IMR-90 (cell line): ENCODE results near the gene DUSP22. TPM values are rescaled to one million over a fixed set of nuclear protein-coding genes. Genes with fewer than 3 reads are reported as not detected.

Experiments used
- ATAC-seq: fragments of 200-7000 bp; cut with Tn5 transposase; 2 replicates; pipeline ENCODE4 v1.9.1; 2020; ENCODE audit warnings: low read depth, mild to moderate bottlenecking, moderate library complexity
- BruUV-seq: library from RNA; stranded (reverse); fragments of 400-500 nt; replicated peaks from 2 replicates; lab custom pipeline; 2021; lab: Mats Ljungman, UMichigan
- CTCF ChIA-PET: fragments of 300-600 bp; formaldehyde crosslinking; extraction: SDS; loops from one replicate; lab custom pipeline; 2021; ENCODE audit warnings: antibody characterized with exemption; lab: Yijun Ruan, JAX
- POLR2A ChIA-PET: fragments of 300-600 bp; sonication (Branson Sonifier 250); formaldehyde crosslinking; loops from one replicate; lab custom pipeline; 2022; ENCODE audit warnings: antibody characterized with exemption; ENCODE audit not compliant: unreplicated experiment; lab: Charles Lee
- DNase-seq: peaks from one replicate; pipeline ENCODE4 v3.0.0; 2013
- H2AFZ ChIP-seq: replicated peaks from 2 replicates; pipeline ENCODE3; 2013; ENCODE audit warnings: low read length, mild to moderate bottlenecking; ENCODE audit not compliant: poor library complexity
- H2AK5ac ChIP-seq: 2 replicates; pipeline ENCODE4 v1.6.1; 2013; ENCODE audit warnings: low read depth, low read length, inconsistent platforms
- H2AK9ac ChIP-seq: replicated peaks from 2 replicates; pipeline ENCODE3; 2013; ENCODE audit warnings: mild to moderate bottlenecking, low read depth, low read length, moderate library complexity; ENCODE audit not compliant: poor library complexity
- H2BK120ac ChIP-seq: 2 replicates; pipeline ENCODE4 v1.6.1; 2013; ENCODE audit warnings: low read depth, low read length, inconsistent platforms
- H2BK15ac ChIP-seq: 3 replicates; pipeline ENCODE4 v1.6.1; 2013; ENCODE audit warnings: low read depth, low read length, inconsistent platforms
- H2BK20ac ChIP-seq: 2 replicates; pipeline ENCODE4 v1.6.1; 2013; ENCODE audit warnings: low read depth, mild to moderate bottlenecking, inconsistent platforms, low read length, moderate library complexity
- H2BK5ac ChIP-seq: 2 replicates; pipeline ENCODE4 v1.6.1; 2013; ENCODE audit warnings: mild to moderate bottlenecking, low read depth, low read length, inconsistent platforms; ENCODE audit not compliant: poor library complexity, severe bottlenecking
- H3K14ac ChIP-seq: replicated peaks from 2 replicates; pipeline ENCODE4 v1.6.1; 2013; ENCODE audit warnings: low read depth, low read length, inconsistent platforms
- H3K18ac ChIP-seq: 2 replicates; pipeline ENCODE4 v1.6.1; 2013; ENCODE audit warnings: low read depth, low read length, control low read depth
- H3K23ac ChIP-seq: 2 replicates; pipeline ENCODE4 v1.6.1; 2013; ENCODE audit warnings: low read depth, low read length, inconsistent platforms
- H3K27ac ChIP-seq: 2 replicates; pipeline ENCODE4 v1.5.1; 2013; ENCODE audit warnings: mild to moderate bottlenecking, control low read depth, low read length; ENCODE audit not compliant: insufficient read depth
- H3K27me3 ChIP-seq: 2 replicates; pipeline ENCODE4 v1.6.1; 2013; ENCODE audit warnings: low read length; ENCODE audit not compliant: control insufficient read depth, insufficient read depth
- H3K36me3 ChIP-seq: 2 replicates; pipeline ENCODE4 v1.6.1; 2013; ENCODE audit warnings: low read length, mixed read lengths; ENCODE audit not compliant: control insufficient read depth, insufficient read depth
- H3K4ac ChIP-seq: 2 replicates; pipeline ENCODE4 v1.6.1; 2013; ENCODE audit warnings: low read depth, low read length, inconsistent platforms
- H3K4me1 ChIP-seq: 2 replicates; pipeline ENCODE4 v1.6.1; 2013; ENCODE audit warnings: low read length, mixed read lengths; ENCODE audit not compliant: control insufficient read depth, insufficient read depth
- H3K4me2 ChIP-seq: 2 replicates; pipeline ENCODE4 v1.6.1; 2013; ENCODE audit warnings: low read depth, mild to moderate bottlenecking, control low read depth, low read length, moderate library complexity
- H3K4me3 ChIP-seq: 2 replicates; pipeline ENCODE4 v1.5.1; 2013; ENCODE audit warnings: low read depth, mild to moderate bottlenecking, control low read depth, low read length, moderate library complexity; ENCODE audit not compliant: insufficient read depth
- H3K56ac ChIP-seq: 2 replicates; pipeline ENCODE4 v1.6.1; 2013; ENCODE audit warnings: low read length, inconsistent platforms; ENCODE audit not compliant: insufficient read depth; ENCODE audit errors: extremely low read depth
- H3K79me1 ChIP-seq, 2 experiments: 2 replicates each; pipeline ENCODE4 v1.6.1; 2013; ENCODE audit warnings: low read length in 2 of 2, inconsistent platforms in 1 of 2, low read depth in 1 of 2
- H3K9ac ChIP-seq: 2 replicates; pipeline ENCODE4 v1.6.1; 2013; ENCODE audit warnings: low read depth, low read length, control low read depth
- H3K9me1 ChIP-seq: 2 replicates; pipeline ENCODE4 v1.6.1; 2013; ENCODE audit warnings: low read length, inconsistent platforms; ENCODE audit not compliant: insufficient read depth
- H3K9me3 ChIP-seq: 2 replicates; pipeline ENCODE4 v1.6.1; 2013; ENCODE audit warnings: low read length; ENCODE audit not compliant: control insufficient read depth, insufficient read depth
- H4K20me1 ChIP-seq: 2 replicates; pipeline ENCODE4 v1.6.1; 2013; ENCODE audit warnings: low read length, inconsistent platforms; ENCODE audit not compliant: insufficient read depth
- H4K5ac ChIP-seq: 2 replicates; pipeline ENCODE4 v1.6.1; 2013; ENCODE audit warnings: mild to moderate bottlenecking, low read depth, low read length, control low read depth
- H4K8ac ChIP-seq, 2 experiments: 2 replicates each; pipeline ENCODE4 v1.6.1; 2013; ENCODE audit warnings: low read depth in 2 of 2, low read length in 2 of 2, control low read depth in 1 of 2, inconsistent platforms in 1 of 2
- H4K91ac ChIP-seq: 2 replicates; pipeline ENCODE4 v1.6.1; 2013; ENCODE audit warnings: low read depth, low read length, inconsistent platforms; ENCODE audit not compliant: insufficient read depth
- BHLHE40 ChIP-seq: fragments of 150-350 bp; IDR thresholded peaks from 2 replicates; pipeline ENCODE4 v1.6.1; 2016; ENCODE audit warnings: mild to moderate bottlenecking, low read depth, low read length
- CEBPB ChIP-seq: IDR thresholded peaks from 2 replicates; pipeline ENCODE4 v1.6.1; 2012; ENCODE audit warnings: low read depth, low read length, improper control_type of control experiment
- CHD1 ChIP-seq: IDR thresholded peaks from 2 replicates; pipeline ENCODE4 v1.6.1; 2012; ENCODE audit warnings: low read depth, low read length, improper control_type of control experiment
- CTCF ChIP-seq: conservative IDR thresholded peaks from 2 replicates; pipeline ENCODE4 v1.5.1; 2012; ENCODE audit warnings: mild to moderate bottlenecking, low read depth, low read length, improper control_type of control experiment
- ELK1 ChIP-seq: fragments of 150-350 bp; IDR thresholded peaks from 2 replicates; pipeline ENCODE4 v1.6.1; 2016; ENCODE audit warnings: low read depth, mild to moderate bottlenecking, low read length, moderate library complexity, borderline replicate concordance
- FOS ChIP-seq: fragments of 150-350 bp; IDR thresholded peaks from 2 replicates; pipeline ENCODE4 v1.6.1; 2016; ENCODE audit warnings: low read depth, low read length
- MAFK ChIP-seq: IDR thresholded peaks from 2 replicates; pipeline ENCODE4 v1.6.1; 2012; ENCODE audit warnings: low read depth, low read length, improper control_type of control experiment
- MAZ ChIP-seq: IDR thresholded peaks from 2 replicates; pipeline ENCODE4 v1.6.1; 2012; ENCODE audit warnings: low read depth, mild to moderate bottlenecking, low read length, improper control_type of control experiment, moderate library complexity, borderline replicate concordance
- MXI1 ChIP-seq: IDR thresholded peaks from 2 replicates; pipeline ENCODE4 v1.6.1; 2012; ENCODE audit warnings: low read depth, mild to moderate bottlenecking, low read length, moderate library complexity, borderline replicate concordance
- NFE2L2 ChIP-seq: fragments of 150-350 bp; IDR thresholded peaks from 2 replicates; pipeline ENCODE4 v1.6.1; 2016; ENCODE audit warnings: low read depth, mild to moderate bottlenecking, low read length
- POLR2A ChIP-seq: IDR thresholded peaks from 2 replicates; pipeline ENCODE4 v1.6.1; 2012; ENCODE audit warnings: mild to moderate bottlenecking, low read depth, low read length
- RAD21 ChIP-seq: IDR thresholded peaks from 2 replicates; pipeline ENCODE4 v1.6.1; 2012; ENCODE audit warnings: low read length, improper control_type of control experiment
- RCOR1 ChIP-seq: IDR thresholded peaks from 2 replicates; pipeline ENCODE4 v1.6.1; 2012; ENCODE audit warnings: mild to moderate bottlenecking, low read length, improper control_type of control experiment; ENCODE audit not compliant: insufficient replicate concordance
- RFX5 ChIP-seq: IDR thresholded peaks from 2 replicates; pipeline ENCODE4 v1.8.0; 2012; ENCODE audit warnings: low read depth, mild to moderate bottlenecking, low read length, moderate library complexity
- SMC3 ChIP-seq: fragments of 150-350 bp; IDR thresholded peaks from 2 replicates; pipeline ENCODE4 v1.6.1; 2016; ENCODE audit warnings: low read depth, mild to moderate bottlenecking, antibody characterized with exemption, low read length, moderate library complexity
- USF2 ChIP-seq: fragments of 150-350 bp; IDR thresholded peaks from 2 replicates; pipeline ENCODE4 v1.6.1; 2017; ENCODE audit warnings: mild to moderate bottlenecking, antibody characterized with exemption, low read length, low read depth
- WGBS, 2 experiments: methylation state at CpG; one replicate each; pipeline versions ENCODE4 v1.1.5 to v1.1.7; 2013; ENCODE audit warnings: missing lambda C conversion rate in 2 of 2; ENCODE audit not compliant: insufficient read length in 1 of 2; ENCODE audit errors: extremely low coverage in 2 of 2; 5-methylcytosine and 5-hydroxymethylcytosine counted together
- dilution Hi-C: fragments of 300-500 bp; cut with HindIII; formaldehyde crosslinking; loops from one replicate; pipeline ENCODE4 v1.14.3; 2018; ENCODE audit warnings: low sequenced_read_pairs; ENCODE audit not compliant: unreplicated experiment
- in situ Hi-C: fragments of 300-500 bp; cut with MboI; formaldehyde crosslinking; loops from 3 replicates; pipeline ENCODE4 v1.14.3; 2019; ENCODE audit warnings: low sequenced_read_pairs, inconsistent platforms, mixed read lengths
- intact Hi-C: fragments of 100-400 bp; cut with micrococcal nuclease; formaldehyde crosslinking; loops from 2 replicates; pipeline ENCODE4 v1.10.0; 2022
- polyA plus RNA-seq, 3 experiments: library from polyadenylated mRNA; depleted of rRNA; stranded (reverse); fragments of >200 nt; gene quantifications; 2 replicates each; pipeline ENCODE4 v1.2.3, GENCODE V29; 2012; ENCODE audit warnings: low replicate concordance in 1 of 3
- total RNA-seq: library from RNA; depleted of rRNA; stranded (reverse); fragments of >200 nt; gene quantifications from 2 replicates; pipeline ENCODE4 v1.2.3, GENCODE V29; 2012

DUSP22 gene
- total and polyA plus RNA-seq, 2 of the 4 experiments (the other 2 are of a cell fraction), result 7.1 to 8.2 TPM

- no peak overlapping the region for H3K4ac ChIP-seq
- H3K4me1 ChIP-seq, result no peaks in the 10 kb centered on the region
- ATAC-seq, result no peak
- H3K79me1 ChIP-seq, result no peaks in the 10 kb centered on the region
- no peak overlapping the region for H3K4me2 ChIP-seq
- no peak overlapping the region for H3K23ac ChIP-seq
- H2BK5ac ChIP-seq, result no peak overlapping the region
- no peaks in the 10 kb centered on the region; the same call in 1 of the 2 replicates for H4K20me1 ChIP-seq
- H3K36me3 ChIP-seq, result no peaks in the 10 kb centered on the region
- no peak overlapping the region for H2AK5ac ChIP-seq
- 67% methylated on average over 6 of the region's 8 CpGs; no CpG with 5 or more reads in 1 of the 2 experiments for WGBS, 2 experiments
- H3K27ac ChIP-seq, result no peak overlapping the region
- no TSS peak for BruUV-seq
- dilution Hi-C loops (no loop called here), intact Hi-C loops (no loop called here), in situ Hi-C loops (no loop called here)
- H4K8ac ChIP-seq, result no peak overlapping the region
- H2AFZ ChIP-seq, result no peak overlapping the region
- no peak overlapping the region for H2BK15ac ChIP-seq
- no peak for DNase-seq
- no peak overlapping the region for H3K18ac ChIP-seq
- no peak overlapping the region for H2BK120ac ChIP-seq
- H3K9me3 ChIP-seq, result no peaks in the 10 kb centered on the region; the same call in 1 of the 2 replicates
- no peak overlapping the region for H4K91ac ChIP-seq
- no peak overlapping the region for H3K56ac ChIP-seq
- no peak overlapping the region for H3K9ac ChIP-seq
- no peak overlapping the region for H3K14ac ChIP-seq
- no peak overlapping the region for H3K4me3 ChIP-seq
- H3K27me3 ChIP-seq, result no peaks in the 10 kb centered on the region
- H2BK20ac ChIP-seq, result no peak overlapping the region
- no peak overlapping the region for H4K5ac ChIP-seq
- ChIA-PET CTCF (no interaction called here), POLR2A (no interaction called here)
- TF ChIP-seq FOS, result no peak
- no peak for TF ChIP-seq MAFK
- no peak for TF ChIP-seq MXI1
- TF ChIP-seq POLR2A, result no peak
- no peak for TF ChIP-seq USF2
- no peak for TF ChIP-seq NFE2L2
- TF ChIP-seq CTCF, result no peak
- TF ChIP-seq RAD21, result no peak
- TF ChIP-seq RCOR1, result no peak
- no peak for TF ChIP-seq BHLHE40
- TF ChIP-seq SMC3, result no peak
- TF ChIP-seq MAZ, result no peak
- TF ChIP-seq CHD1, result no peak
- no peak for TF ChIP-seq ELK1
- no peak for TF ChIP-seq CEBPB
- TF ChIP-seq RFX5, result no peak
- no peak overlapping the region for H2AK9ac ChIP-seq
- H3K9me1 ChIP-seq, result no peaks in the 10 kb centered on the region; the same call in 1 of the 2 replicates
Observed at GRCh38 chr6:342832-343179, 50.5 kb downstream of the DUSP22 start.
